ENCODE measurements around the gene ARID3B.
"Not testable (repeated sequence)": the region's sequence is repeated elsewhere in the genome, so short reads cannot be mapped to it uniquely, and the experiment has no call there.

The ARID3B gene

DNA sequence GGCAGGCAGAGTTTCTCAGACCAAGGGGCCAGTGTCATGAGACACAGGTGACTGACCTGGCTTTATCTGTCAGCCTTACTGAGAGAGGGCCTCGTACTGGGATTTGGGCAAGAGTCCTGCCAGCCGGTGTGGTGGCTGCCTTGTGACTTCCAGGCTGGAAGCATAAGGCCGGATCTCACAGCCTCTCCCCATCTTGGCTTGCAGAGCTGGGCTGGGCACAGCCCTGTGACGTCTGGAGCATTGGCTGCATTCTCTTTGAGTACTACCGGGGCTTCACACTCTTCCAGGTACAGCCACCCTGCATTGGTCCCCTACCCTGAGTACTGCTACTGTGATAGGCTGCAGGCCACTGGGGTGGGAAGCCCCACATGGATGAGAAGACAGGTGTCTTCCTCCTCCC is 86.7 kb downstream of the ARID3B start:
- H2BK120ac ChIP-seq (ENCODE audit: low read depth, low read length): no peak overlapping the region
- no peak overlapping the region for H3K27ac ChIP-seq (replicated peaks; ENCODE audit: low read length)
- H3K27me3 ChIP-seq (ENCODE audit: control insufficient read depth in 3 of 3, insufficient read depth in 3 of 3, low read depth in 1 of 3, low read length in 3 of 3): no peaks in the 10 kb centered on the region
- no peak for DNase-seq (ENCODE audit: low spot score)
- H2BK15ac ChIP-seq (ENCODE audit: low read length): no peak overlapping the region
- H3K9me3 ChIP-seq (replicated peaks in 1 of 2; ENCODE audit: control insufficient read depth in 2 of 2, insufficient read depth in 1 of 2, low read depth in 1 of 2, low read length in 2 of 2): no peaks in the 10 kb centered on the region
- no peak overlapping the region for H4K8ac ChIP-seq (ENCODE audit: low read depth, low read length)
- no peak overlapping the region for H3K4ac ChIP-seq (ENCODE audit: low read length)
- H2AK5ac ChIP-seq (ENCODE audit: low read depth, low read length): no peak overlapping the region
- no peak overlapping the region for H4K91ac ChIP-seq (ENCODE audit: low read depth, low read length, poor library complexity)
- H3K79me1 ChIP-seq (ENCODE audit: low read depth, low read length): peaks cover 7% of the 10 kb centered on the region
- no peak overlapping the region for H3K18ac ChIP-seq (ENCODE audit: low read length)
- no peak overlapping the region for H3K9ac ChIP-seq (ENCODE audit: low read depth, low read length, poor library complexity)
- no peak overlapping the region for H2BK5ac ChIP-seq (ENCODE audit: low read length)
- no peak overlapping the region for H2BK12ac ChIP-seq (ENCODE audit: low read length)
- H3K14ac ChIP-seq (ENCODE audit: low read length): no peak overlapping the region
- H3K4me2 ChIP-seq (ENCODE audit: insufficient read depth, low read length, poor library complexity, severe bottlenecking): no peak overlapping the region
- H2AFZ ChIP-seq (ENCODE audit: low read length): no peak overlapping the region
- peak overlapping the region; percentile 67 for H3K23ac ChIP-seq (ENCODE audit: low read depth, low read length, poor library complexity)
- no peaks in the 10 kb centered on the region for H3K4me1 ChIP-seq (ENCODE audit: control insufficient read depth in 2 of 2, insufficient read depth in 1 of 2, low read depth in 1 of 2, low read length in 2 of 2)
- no CpG with 5 or more reads among the region's 5 CpGs for WGBS, 2 donors (ENCODE audit: extremely low coverage in 2 of 2, insufficient read length in 2 of 2, insufficient replicate concordance in 1 of 2)
- no peak overlapping the region for H3K4me3 ChIP-seq (ENCODE audit: low read length in 2 of 2)
- H3K36me3 ChIP-seq (replicated peaks in 1 of 2; ENCODE audit: control insufficient read depth in 2 of 2, insufficient read depth in 2 of 2, low read length in 2 of 2): peaks cover 83 to 100% of the 10 kb centered on the region in 2 donors

DNA sequence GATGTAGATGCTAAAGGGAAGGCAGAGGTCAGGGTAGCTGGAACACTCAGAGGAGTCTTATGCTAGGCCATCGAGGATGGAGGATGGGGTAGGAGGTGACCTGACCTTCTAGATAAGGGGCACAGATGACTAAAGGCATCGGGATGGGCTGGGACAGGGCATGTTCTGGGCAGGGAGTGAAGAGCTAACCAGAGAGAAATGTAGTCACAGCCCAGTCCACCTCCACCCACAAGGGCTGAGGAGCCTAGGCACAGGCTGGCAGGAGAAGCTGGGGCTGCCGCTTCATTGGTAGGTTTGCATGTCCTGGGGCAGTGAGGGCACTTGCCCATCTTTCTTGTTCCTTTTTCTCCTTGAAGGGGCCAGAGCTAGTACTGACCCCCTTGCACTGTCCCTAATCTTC is 87.2 kb downstream of the ARID3B start:
- no CpG with 5 or more reads among the region's 3 CpGs for WGBS, 2 donors (ENCODE audit: extremely low coverage in 2 of 2, insufficient read length in 2 of 2, insufficient replicate concordance in 1 of 2)
- no peak overlapping the region for H4K91ac ChIP-seq (ENCODE audit: low read depth, low read length, poor library complexity)
- no peak overlapping the region for H2BK12ac ChIP-seq (ENCODE audit: low read length)
- DNase-seq (ENCODE audit: low spot score): no peak
- no peak overlapping the region for H2BK15ac ChIP-seq (ENCODE audit: low read length)
- no peak overlapping the region for H3K4me2 ChIP-seq (ENCODE audit: insufficient read depth, low read length, poor library complexity, severe bottlenecking)
- H3K18ac ChIP-seq (ENCODE audit: low read length): no peak overlapping the region
- H2BK5ac ChIP-seq (ENCODE audit: low read length): no peak overlapping the region
- no peaks in the 10 kb centered on the region for H3K27me3 ChIP-seq (ENCODE audit: control insufficient read depth in 3 of 3, insufficient read depth in 3 of 3, low read depth in 1 of 3, low read length in 3 of 3)
- H3K4ac ChIP-seq (ENCODE audit: low read length): no peak overlapping the region
- no peak overlapping the region for H3K14ac ChIP-seq (ENCODE audit: low read length)
- H4K8ac ChIP-seq (ENCODE audit: low read depth, low read length): no peak overlapping the region
- no peaks in the 10 kb centered on the region for H3K9me3 ChIP-seq (replicated peaks in 1 of 2; ENCODE audit: control insufficient read depth in 2 of 2, insufficient read depth in 1 of 2, low read depth in 1 of 2, low read length in 2 of 2)
- H3K9ac ChIP-seq (ENCODE audit: low read depth, low read length, poor library complexity): no peak overlapping the region
- no peak overlapping the region for H2BK120ac ChIP-seq (ENCODE audit: low read depth, low read length)
- H2AK5ac ChIP-seq (ENCODE audit: low read depth, low read length): no peak overlapping the region
- no peaks in the 10 kb centered on the region for H3K4me1 ChIP-seq (ENCODE audit: control insufficient read depth in 2 of 2, insufficient read depth in 1 of 2, low read depth in 1 of 2, low read length in 2 of 2)
- no peak overlapping the region for H2AFZ ChIP-seq (ENCODE audit: low read length)
- peaks cover 4% of the 10 kb centered on the region for H3K79me1 ChIP-seq (ENCODE audit: low read depth, low read length)
- peaks cover 82 to 100% of the 10 kb centered on the region in 2 donors for H3K36me3 ChIP-seq (replicated peaks in 1 of 2; ENCODE audit: control insufficient read depth in 2 of 2, insufficient read depth in 2 of 2, low read length in 2 of 2)
- no peak overlapping the region for H3K4me3 ChIP-seq (ENCODE audit: low read length in 2 of 2)
- no peak overlapping the region for H3K27ac ChIP-seq (replicated peaks; ENCODE audit: low read length)
- peak overlapping the region; percentile 45 for H3K23ac ChIP-seq (ENCODE audit: low read depth, low read length, poor library complexity)

DNA sequence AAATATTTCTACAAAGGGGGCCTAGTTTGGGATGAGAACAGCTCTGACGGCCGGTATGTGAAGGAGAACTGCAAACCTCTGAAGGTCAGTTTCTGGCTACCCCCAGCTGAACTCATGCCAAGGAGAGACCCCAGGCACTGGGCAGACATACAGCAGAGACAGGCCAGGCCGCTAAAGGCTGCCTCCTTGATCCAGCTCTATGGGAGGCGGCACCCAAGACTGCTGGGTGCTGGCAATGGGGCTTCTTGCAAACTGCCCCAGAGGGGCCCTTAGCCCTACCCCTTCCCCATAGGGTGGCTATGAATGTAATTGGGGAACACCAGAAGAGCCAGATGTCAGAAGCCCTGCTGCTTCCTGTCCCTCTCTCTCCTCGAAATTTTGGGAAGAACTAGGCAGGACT is 87.9 kb downstream of the ARID3B start:
- no peaks in the 10 kb centered on the region for H3K27me3 ChIP-seq (ENCODE audit: control insufficient read depth in 3 of 3, insufficient read depth in 3 of 3, low read depth in 1 of 3, low read length in 3 of 3)
- no peak overlapping the region for H4K91ac ChIP-seq (ENCODE audit: low read depth, low read length, poor library complexity)
- H2BK5ac ChIP-seq (ENCODE audit: low read length): no peak overlapping the region
- H3K4me2 ChIP-seq (ENCODE audit: insufficient read depth, low read length, poor library complexity, severe bottlenecking): no peak overlapping the region
- no peak overlapping the region for H3K27ac ChIP-seq (replicated peaks; ENCODE audit: low read length)
- H3K14ac ChIP-seq (ENCODE audit: low read length): no peak overlapping the region
- no peak for DNase-seq (ENCODE audit: low spot score)
- H2BK12ac ChIP-seq (ENCODE audit: low read length): no peak overlapping the region
- peaks cover 78 to 100% of the 10 kb centered on the region in 2 donors for H3K36me3 ChIP-seq (replicated peaks in 1 of 2; ENCODE audit: control insufficient read depth in 2 of 2, insufficient read depth in 2 of 2, low read length in 2 of 2)
- H2BK120ac ChIP-seq (ENCODE audit: low read depth, low read length): no peak overlapping the region
- H3K18ac ChIP-seq (ENCODE audit: low read length): no peak overlapping the region
- no peak overlapping the region for H4K8ac ChIP-seq (ENCODE audit: low read depth, low read length)
- no peak overlapping the region for H3K9ac ChIP-seq (ENCODE audit: low read depth, low read length, poor library complexity)
- no peak overlapping the region for H3K23ac ChIP-seq (ENCODE audit: low read depth, low read length, poor library complexity)
- WGBS, 2 donors (ENCODE audit: extremely low coverage in 2 of 2, insufficient read length in 2 of 2, insufficient replicate concordance in 1 of 2): no CpG with 5 or more reads among the region's 5 CpGs
- peaks cover 1% of the 10 kb centered on the region for H3K79me1 ChIP-seq (ENCODE audit: low read depth, low read length)
- H3K9me3 ChIP-seq (replicated peaks in 1 of 2; ENCODE audit: control insufficient read depth in 2 of 2, insufficient read depth in 1 of 2, low read depth in 1 of 2, low read length in 2 of 2): no peaks in the 10 kb centered on the region
- H2BK15ac ChIP-seq (ENCODE audit: low read length): no peak overlapping the region
- H2AFZ ChIP-seq (ENCODE audit: low read length): no peak overlapping the region
- H3K4me1 ChIP-seq (ENCODE audit: control insufficient read depth in 2 of 2, insufficient read depth in 1 of 2, low read depth in 1 of 2, low read length in 2 of 2): no peaks in the 10 kb centered on the region
- no peak overlapping the region for H3K4ac ChIP-seq (ENCODE audit: low read length)
- no peak overlapping the region for H3K4me3 ChIP-seq (ENCODE audit: low read length in 2 of 2)
- H2AK5ac ChIP-seq (ENCODE audit: low read depth, low read length): no peak overlapping the region

DNA sequence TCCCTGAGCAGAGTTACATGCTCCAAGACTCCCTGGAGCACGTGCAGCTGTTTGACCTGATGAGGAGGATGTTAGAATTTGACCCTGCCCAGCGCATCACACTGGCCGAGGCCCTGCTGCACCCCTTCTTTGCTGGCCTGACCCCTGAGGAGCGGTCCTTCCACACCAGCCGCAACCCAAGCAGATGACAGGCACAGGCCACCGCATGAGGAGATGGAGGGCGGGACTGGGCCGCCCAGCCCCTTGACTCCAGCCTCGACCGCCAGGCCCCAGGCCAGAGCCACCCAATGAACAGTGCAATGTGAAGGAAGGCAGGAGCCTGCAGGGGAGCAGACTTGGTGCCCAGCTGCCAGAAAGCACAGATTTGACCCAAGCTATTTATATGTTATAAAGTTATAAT is 88.7 kb downstream of the ARID3B start:
- H3K36me3 ChIP-seq (replicated peaks in 1 of 2; ENCODE audit: control insufficient read depth in 2 of 2, insufficient read depth in 2 of 2, low read length in 2 of 2): peaks cover 77 to 100% of the 10 kb centered on the region in 2 donors
- H3K27me3 ChIP-seq (ENCODE audit: control insufficient read depth in 3 of 3, insufficient read depth in 3 of 3, low read depth in 1 of 3, low read length in 3 of 3): not testable (repeated sequence)

More for the DNA sequence above, 88.7 kb downstream of the ARID3B start:
- H2BK5ac ChIP-seq (ENCODE audit: low read length); H3K4me3 ChIP-seq (ENCODE audit: low read length in 2 of 2); H3K4ac ChIP-seq (ENCODE audit: low read length); H3K27ac ChIP-seq (replicated peaks; ENCODE audit: low read length); DNase-seq (ENCODE audit: low spot score); H2BK12ac ChIP-seq (ENCODE audit: low read length); H4K8ac ChIP-seq (ENCODE audit: low read depth, low read length); H2AFZ ChIP-seq (ENCODE audit: low read length); H3K18ac ChIP-seq (ENCODE audit: low read length); H2BK120ac ChIP-seq (ENCODE audit: low read depth, low read length); H2BK15ac ChIP-seq (ENCODE audit: low read length); H3K14ac ChIP-seq (ENCODE audit: low read length); H3K9ac ChIP-seq (ENCODE audit: low read depth, low read length, poor library complexity); H3K4me2 ChIP-seq (ENCODE audit: insufficient read depth, low read length, poor library complexity, severe bottlenecking); H2AK5ac ChIP-seq (ENCODE audit: low read depth, low read length); H3K9me3 ChIP-seq (replicated peaks in 1 of 2; ENCODE audit: control insufficient read depth in 2 of 2, insufficient read depth in 1 of 2, low read depth in 1 of 2, low read length in 2 of 2); H3K23ac ChIP-seq (ENCODE audit: low read depth, low read length, poor library complexity); H3K4me1 ChIP-seq (ENCODE audit: control insufficient read depth in 2 of 2, insufficient read depth in 1 of 2, low read depth in 1 of 2, low read length in 2 of 2); H4K91ac ChIP-seq (ENCODE audit: low read depth, low read length, poor library complexity); H3K79me1 ChIP-seq (ENCODE audit: low read depth, low read length): not testable (repeated sequence)
- WGBS, 2 donors (ENCODE audit: extremely low coverage in 2 of 2, insufficient read length in 2 of 2, insufficient replicate concordance in 1 of 2): no CpG with 5 or more reads among the region's 10 CpGs

Measured in neuronal stem cell (in vitro differentiated cells).